Activated T-cell treated with anti-CD3 and anti-CD28 coated beads, Interleukin-2, amount 50 U/mL, for 24 hours (primary cell): ENCODE measurements around the gene CDH4.

Experiments
- DNase-seq: peaks from one replicate; pipeline ENCODE4 v3.0.0-alpha.2; 2020
- H3K27ac Mint-ChIP-seq: 2 replicates; pipeline ENCODE4 v1.8.0; 2020; ENCODE audit warnings: mild to moderate bottlenecking, mixed read lengths
- H3K27me3 Mint-ChIP-seq: 2 replicates; pipeline ENCODE4 v1.8.0; 2020; ENCODE audit warnings: mixed read lengths
- H3K36me3 Mint-ChIP-seq: 2 replicates; pipeline ENCODE4 v1.8.0; 2020; ENCODE audit warnings: low read depth, mixed read lengths
- H3K4me1 Mint-ChIP-seq: 2 replicates; pipeline ENCODE4 v1.8.0; 2020; ENCODE audit warnings: low read depth, mixed read lengths
- H3K4me3 Mint-ChIP-seq: 2 replicates; pipeline ENCODE4 v1.8.0; 2020; ENCODE audit warnings: mild to moderate bottlenecking, moderate library complexity, mixed read lengths
- H3K9me3 Mint-ChIP-seq: 2 replicates; pipeline ENCODE4 v1.8.0; 2020; ENCODE audit warnings: mixed read lengths

CDH4 gene

DNA sequence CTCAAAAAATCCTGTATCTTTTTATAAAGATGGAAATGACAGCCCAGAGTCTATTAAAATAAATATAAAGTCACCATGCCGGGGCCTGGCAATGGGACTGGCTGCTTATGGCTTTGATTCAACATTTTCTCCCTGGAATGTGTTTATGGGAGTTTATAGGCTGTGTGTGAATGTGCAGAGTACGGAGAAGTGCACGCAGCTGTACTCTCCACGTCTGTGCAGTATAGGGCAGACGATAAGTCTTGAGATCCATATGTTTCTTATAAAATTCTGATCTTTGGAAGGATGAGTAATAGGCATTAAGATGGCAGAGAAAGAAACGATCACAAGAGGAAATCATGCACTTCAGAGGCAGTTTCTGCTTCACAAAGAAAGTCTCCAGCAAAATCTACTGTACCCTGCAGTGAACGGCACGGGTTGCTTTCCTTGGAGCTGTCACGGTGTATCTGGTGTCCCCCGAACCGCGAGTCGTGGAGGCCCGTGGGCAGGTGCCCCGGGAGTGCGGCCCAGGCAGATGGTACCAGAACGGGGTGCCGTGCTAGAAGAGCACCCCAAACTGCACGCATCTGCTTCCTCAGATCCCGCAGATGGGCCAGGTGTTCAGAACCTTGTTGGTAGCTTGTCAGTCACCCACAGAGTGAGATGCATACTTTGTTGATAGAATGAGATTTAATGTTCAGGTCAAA, 431.1 kb downstream of the CDH4 start:
- Mint-ChIP-seq H3K36me3 (no peaks in the 10 kb centered on the region), H3K27ac (no peak overlapping the region), H3K9me3 (no peaks in the 10 kb centered on the region), H3K27me3 (no peaks in the 10 kb centered on the region), H3K4me1 (no peaks in the 10 kb centered on the region), H3K4me3 (no peak overlapping the region)
- no peak for DNase-seq

DNA sequence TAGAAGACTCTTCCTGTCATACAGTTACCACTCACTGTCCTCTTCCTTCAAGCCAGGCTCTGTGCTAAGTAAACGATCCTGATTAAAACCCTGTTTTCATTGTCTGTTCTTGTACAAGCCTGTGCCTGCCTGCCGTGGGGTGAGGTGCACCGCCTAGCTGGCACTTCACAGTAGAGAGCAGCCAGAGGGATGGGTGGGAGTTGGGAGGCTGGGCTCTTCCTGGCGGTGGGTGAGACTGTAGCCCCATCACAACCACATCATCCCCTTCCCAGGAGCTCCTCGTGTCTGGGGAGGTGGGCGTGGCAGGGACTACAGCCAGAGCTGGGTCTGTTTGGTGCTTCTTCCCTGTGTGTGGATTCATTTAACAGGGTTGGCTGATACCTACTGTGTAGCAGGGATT, 431.7 kb downstream of the CDH4 start:
- no peak for DNase-seq
- H3K4me3 Mint-ChIP-seq, result no peak overlapping the region
- H3K9me3 Mint-ChIP-seq, result no peaks in the 10 kb centered on the region
- no peaks in the 10 kb centered on the region for H3K36me3 Mint-ChIP-seq
- H3K27me3 Mint-ChIP-seq, result no peaks in the 10 kb centered on the region
- no peak overlapping the region for H3K27ac Mint-ChIP-seq
- H3K4me1 Mint-ChIP-seq, result no peaks in the 10 kb centered on the region

DNA sequence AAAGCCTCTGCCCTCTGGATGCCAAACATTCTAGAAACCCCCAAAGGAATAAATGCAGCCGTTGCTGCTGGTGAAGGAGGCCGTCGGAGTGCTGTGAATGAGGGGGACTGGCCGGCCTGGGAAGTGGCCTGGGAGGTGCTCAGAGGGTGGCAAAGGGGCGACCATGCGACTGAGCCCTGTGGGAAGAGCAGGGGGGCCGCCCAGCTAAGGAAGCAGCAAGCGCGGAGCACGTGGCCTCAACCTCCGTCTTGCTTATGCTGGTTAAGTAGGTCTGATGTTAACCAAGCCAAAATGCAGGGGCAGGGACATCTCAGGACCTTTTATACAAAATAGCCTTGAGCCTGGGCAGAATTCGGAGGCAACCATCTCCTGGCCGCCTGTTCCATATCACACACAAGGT, 432.1 kb downstream of the CDH4 start:
- Mint-ChIP-seq H3K4me3 (no peak overlapping the region), H3K27me3 (no peaks in the 10 kb centered on the region), H3K36me3 (no peaks in the 10 kb centered on the region), H3K9me3 (no peaks in the 10 kb centered on the region), H3K4me1 (no peaks in the 10 kb centered on the region), H3K27ac (no peak overlapping the region)
- DNase-seq, result no peak

DNA sequence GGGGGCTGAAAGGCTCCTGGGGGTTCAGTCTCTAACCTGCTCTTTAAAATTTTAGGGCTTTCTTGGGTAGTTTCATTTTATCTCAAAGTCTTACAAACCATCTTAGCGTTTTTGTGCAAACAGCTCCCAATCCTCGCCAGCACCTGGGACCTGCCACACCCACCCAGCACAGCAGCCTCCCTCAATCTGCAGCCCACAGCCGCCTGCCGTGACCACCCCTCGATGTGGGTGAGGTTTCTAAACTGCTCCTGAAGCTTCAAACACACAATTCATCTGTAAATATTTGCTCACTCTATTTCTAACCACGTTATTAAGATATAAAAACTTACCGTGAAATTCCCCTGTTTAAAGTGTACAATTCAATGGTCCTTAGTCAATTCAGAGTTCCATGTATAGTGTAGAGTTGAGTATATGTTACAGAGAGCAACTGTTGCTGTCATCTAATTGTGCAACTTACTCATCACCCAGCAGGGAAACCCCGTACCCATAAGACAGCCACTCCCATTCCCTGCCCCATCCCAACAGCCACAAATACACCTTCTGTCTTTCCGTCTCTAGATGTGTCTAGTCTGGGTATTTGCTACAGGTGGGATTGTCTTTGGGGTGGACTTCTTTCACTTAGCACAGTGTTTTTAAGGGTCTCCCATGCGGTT, 432.6 kb downstream of the CDH4 start:
- no peak for DNase-seq
- no peaks in the 10 kb centered on the region for H3K4me1 Mint-ChIP-seq
- H3K4me3 Mint-ChIP-seq, result no peak overlapping the region
- no peaks in the 10 kb centered on the region for H3K9me3 Mint-ChIP-seq
- no peaks in the 10 kb centered on the region for H3K27me3 Mint-ChIP-seq
- H3K36me3 Mint-ChIP-seq, result no peaks in the 10 kb centered on the region
- H3K27ac Mint-ChIP-seq, result no peak overlapping the region

DNA sequence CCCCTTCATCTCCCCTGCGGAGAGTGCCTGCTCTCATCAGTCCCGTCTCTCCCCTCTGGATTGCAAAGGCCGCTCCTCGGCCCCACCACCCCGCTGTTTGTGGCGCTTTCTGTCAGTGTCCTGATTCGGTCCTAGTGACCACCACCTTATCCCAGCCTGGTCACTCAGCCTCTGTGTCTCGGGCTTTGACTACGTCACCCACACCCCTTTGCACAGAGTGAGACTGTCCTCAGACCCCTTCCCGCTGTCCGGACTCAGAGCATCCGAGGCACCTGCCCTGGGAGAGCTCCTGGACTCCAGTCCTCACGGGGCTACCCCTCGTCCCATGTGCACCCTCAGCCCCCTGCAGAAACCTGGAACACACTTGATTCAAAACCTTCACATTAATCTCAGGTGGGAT, 433.4 kb downstream of the CDH4 start:
- no peak overlapping the region for H3K27ac Mint-ChIP-seq
- H3K4me1 Mint-ChIP-seq, result no peaks in the 10 kb centered on the region

DNA sequence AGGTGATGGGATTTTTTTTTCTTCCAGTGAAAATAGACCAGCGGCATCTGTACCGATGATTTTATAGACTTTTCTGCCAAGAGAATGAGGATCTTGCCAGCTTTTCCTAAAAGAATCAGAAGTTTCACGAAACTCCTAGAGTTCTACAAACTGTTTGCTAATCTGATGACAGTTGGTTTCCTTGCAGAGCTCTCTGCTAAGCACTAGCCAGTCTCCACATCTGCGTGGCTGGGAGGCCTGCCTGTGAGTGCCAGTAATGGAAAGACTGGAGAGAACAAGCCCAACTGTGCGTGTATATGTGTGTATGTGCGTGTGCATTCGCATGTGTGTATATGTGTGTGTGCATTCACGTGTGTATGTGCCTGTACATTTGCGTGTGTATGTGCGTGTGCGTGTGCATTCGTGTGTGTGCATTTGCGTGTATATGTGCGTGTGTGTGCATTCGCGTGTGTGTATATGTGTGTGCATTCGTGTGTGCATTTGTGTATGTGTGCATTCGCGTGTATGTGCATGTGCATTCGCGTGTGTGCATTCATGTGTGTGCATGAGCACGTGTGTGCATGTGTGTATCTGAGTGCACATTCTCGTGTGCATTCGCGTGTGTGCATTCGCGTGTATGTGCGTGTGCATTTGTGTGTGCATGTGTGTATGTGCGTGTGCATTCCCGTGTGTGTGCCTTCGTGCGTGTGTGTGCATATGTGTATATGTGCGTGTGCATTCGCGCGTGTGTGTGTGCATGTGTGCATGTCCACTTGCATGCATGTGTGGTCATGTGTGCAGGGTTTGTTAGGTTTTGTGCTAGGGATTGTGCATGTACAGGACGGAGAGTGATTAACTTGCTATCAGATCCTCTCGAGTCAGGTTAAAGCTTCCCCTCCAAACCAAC, 434.2 kb downstream of the CDH4 start:
- no peak for DNase-seq
- Mint-ChIP-seq H3K27me3 (no peaks in the 10 kb centered on the region), H3K27ac (no peak overlapping the region), H3K4me3 (no peak overlapping the region), H3K9me3 (no peaks in the 10 kb centered on the region), H3K36me3 (no peaks in the 10 kb centered on the region), H3K4me1 (no peaks in the 10 kb centered on the region)

More for the DNA sequence above, 433.4 kb downstream of the CDH4 start:
- Mint-ChIP-seq H3K27me3 (no peaks in the 10 kb centered on the region), H3K9me3 (no peaks in the 10 kb centered on the region), H3K4me3 (no peak overlapping the region), H3K36me3 (no peaks in the 10 kb centered on the region)
- DNase-seq, result no peak

DNA sequence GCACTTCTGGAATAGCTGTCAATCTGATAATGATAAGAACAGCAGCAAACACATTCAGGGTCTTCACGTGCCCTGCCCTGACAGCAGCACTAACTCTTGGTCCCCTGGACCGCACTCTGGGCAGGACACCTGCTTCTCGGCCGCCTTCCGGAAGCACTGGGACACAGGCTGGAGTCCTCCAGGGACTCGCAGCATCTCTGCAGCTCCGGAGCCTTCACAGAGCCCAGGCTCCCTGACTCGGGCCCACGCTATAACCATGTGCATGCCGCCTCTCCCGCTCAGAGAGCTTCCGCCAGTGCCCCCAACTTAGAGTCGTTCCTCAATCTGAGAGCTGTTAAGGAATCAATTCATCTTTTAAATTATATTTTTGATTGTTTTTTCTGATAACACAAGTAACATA, 436.4 kb downstream of the CDH4 start:
- no peak overlapping the region for H3K4me3 Mint-ChIP-seq
- no peaks in the 10 kb centered on the region for H3K27me3 Mint-ChIP-seq
- no peaks in the 10 kb centered on the region for H3K9me3 Mint-ChIP-seq

DNA sequence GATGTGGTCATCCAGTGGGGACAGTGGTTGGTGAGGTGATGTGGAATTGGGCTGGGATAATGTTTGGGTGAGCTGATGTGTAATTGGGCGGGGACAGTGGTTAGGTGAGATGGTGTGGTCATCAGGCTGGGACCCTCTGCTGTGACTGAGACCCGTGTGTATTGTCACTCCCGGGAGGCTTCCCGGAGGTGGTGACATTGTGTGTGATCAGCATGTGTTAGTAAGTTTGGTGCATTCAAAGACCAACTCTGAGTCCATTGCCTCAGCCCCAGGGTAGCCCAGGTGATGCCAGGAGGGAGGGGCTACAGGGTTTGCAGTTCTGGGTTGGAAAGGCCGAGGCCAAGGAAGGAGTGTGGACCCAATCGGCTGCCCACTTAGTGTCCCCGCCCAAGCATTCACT, 438.1 kb downstream of the CDH4 start:
- no peaks in the 10 kb centered on the region for H3K27me3 Mint-ChIP-seq
- H3K4me3 Mint-ChIP-seq, result no peak overlapping the region
- H3K9me3 Mint-ChIP-seq, result no peaks in the 10 kb centered on the region
- H3K36me3 Mint-ChIP-seq, result no peaks in the 10 kb centered on the region
- DNase-seq, result no peak
- H3K27ac Mint-ChIP-seq, result no peak overlapping the region
- no peaks in the 10 kb centered on the region for H3K4me1 Mint-ChIP-seq

More for the DNA sequence above, 436.4 kb downstream of the CDH4 start:
- no peaks in the 10 kb centered on the region for H3K36me3 Mint-ChIP-seq
- no peaks in the 10 kb centered on the region for H3K4me1 Mint-ChIP-seq
- no peak for DNase-seq
- H3K27ac Mint-ChIP-seq, result no peak overlapping the region

DNA sequence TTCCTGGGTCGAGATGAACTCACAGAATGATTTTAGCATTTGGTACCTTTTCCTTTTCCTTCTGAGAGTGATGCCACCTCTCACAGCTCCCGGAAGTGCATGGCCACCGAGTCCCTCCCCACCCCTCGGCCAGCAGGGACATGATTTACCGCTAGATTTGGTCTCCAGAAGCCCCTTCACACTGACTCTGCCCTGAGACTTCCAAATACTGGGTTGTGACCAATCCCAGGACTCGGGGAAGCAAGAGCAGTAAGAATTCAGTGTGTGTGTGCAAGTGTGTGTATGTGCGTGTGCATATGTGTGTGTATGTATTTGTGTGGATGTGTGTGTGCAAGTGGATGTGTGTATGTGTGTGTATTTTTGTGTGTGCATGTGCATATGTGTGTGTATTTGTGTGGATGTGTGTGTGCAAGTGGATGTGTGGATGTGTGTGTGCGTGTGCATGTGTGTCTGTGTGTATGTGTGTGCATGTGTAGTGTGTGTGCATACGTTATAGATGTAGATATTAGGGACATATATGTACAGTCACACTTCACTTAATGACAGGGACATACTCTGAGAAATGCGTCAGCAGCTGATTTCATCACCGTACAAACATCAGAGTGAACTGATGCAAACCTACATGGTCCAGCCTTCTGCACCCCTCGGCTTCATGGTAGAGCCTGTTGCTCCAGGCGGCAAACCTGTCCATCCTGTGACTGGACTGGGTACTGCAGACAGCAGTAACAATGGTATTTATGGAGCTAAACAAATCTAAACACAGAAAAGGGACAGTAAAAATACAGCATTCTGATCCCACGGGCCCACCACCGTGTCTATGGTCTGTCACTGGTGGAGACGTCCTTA, 439.2 kb downstream of the CDH4 start:
- Mint-ChIP-seq H3K36me3 (no peaks in the 10 kb centered on the region), H3K27ac (no peak overlapping the region), H3K4me1 (no peaks in the 10 kb centered on the region), H3K27me3 (no peaks in the 10 kb centered on the region), H3K9me3 (no peaks in the 10 kb centered on the region), H3K4me3 (no peak overlapping the region)
- DNase-seq, result no peak

DNA sequence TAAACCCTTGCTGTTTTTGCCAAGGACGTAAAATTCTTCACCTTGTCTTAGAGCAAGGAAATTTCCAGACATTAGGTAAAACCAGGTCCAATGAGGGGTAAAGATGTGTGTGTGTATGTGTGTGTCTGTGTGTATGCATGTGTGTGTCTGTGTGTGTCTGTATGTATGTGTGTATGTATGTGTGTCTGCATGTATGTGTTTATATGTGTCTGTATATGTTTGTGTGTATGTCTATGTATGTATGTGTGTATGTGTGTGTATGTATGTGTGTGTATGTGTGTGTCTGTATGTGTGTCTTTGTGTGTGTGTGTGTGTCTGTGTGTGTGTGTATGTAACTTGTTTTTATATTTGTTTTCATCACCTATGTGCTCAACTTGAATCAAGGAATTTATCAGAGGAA, 439.9 kb downstream of the CDH4 start:
- no peaks in the 10 kb centered on the region for H3K27me3 Mint-ChIP-seq
- H3K9me3 Mint-ChIP-seq, result no peaks in the 10 kb centered on the region
- DNase-seq, result no peak
- H3K36me3 Mint-ChIP-seq, result no peaks in the 10 kb centered on the region
- H3K4me3 Mint-ChIP-seq, result no peak overlapping the region
- H3K4me1 Mint-ChIP-seq, result no peaks in the 10 kb centered on the region
- H3K27ac Mint-ChIP-seq, result no peak overlapping the region

DNA sequence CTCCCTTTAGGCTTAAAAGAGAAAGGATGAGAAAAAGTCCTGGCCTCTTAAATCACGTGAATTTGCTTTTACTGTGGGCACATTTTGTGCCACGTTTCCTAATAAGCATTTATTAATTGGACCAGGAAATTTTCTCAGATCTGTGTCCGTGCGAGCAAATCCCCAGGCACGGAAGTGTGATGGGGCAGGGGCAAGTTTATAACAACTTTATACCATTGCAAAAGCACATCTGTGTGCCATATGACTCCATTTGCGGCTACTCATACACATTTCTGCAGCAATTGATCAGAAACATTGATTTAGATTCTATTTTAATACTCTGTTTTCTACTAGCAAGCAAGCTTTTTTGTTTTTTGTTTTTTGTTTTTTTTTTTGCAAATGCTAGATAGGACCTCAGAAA, 440.4 kb downstream of the CDH4 start:
- Mint-ChIP-seq H3K9me3 (no peaks in the 10 kb centered on the region), H3K27ac (no peak overlapping the region), H3K36me3 (no peaks in the 10 kb centered on the region), H3K4me1 (no peaks in the 10 kb centered on the region), H3K27me3 (no peaks in the 10 kb centered on the region), H3K4me3 (no peak overlapping the region)
- no peak for DNase-seq

DNA sequence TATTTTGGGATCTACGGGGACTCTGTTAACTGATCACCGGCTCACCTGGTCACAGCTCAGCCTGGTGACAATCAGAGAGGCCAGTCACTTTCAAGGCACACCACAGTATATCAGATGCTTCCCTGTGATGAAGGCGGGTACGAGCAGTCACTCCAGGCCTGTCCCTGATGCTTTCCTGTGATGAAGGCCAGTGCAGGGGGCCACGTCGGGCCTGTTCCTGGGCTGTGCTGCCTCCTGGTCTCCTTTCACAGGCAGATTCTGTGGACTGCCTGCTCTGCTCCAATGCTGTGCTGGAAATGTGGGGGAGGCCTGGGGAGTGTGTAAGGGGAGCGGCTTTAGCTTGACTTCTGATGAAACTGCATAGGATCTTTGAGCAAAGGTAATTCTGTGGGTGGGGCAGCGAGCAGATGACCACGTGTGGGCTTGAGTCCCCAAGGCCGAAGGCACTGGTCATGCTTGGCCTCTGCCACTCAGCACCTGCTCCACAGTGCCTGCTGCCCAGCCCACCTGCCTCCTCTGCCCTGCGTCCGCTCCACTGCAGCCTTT, 441.1 kb downstream of the CDH4 start:
- Mint-ChIP-seq H3K27ac (no peak overlapping the region), H3K4me3 (no peak overlapping the region), H3K36me3 (no peaks in the 10 kb centered on the region), H3K4me1 (no peaks in the 10 kb centered on the region), H3K27me3 (no peaks in the 10 kb centered on the region), H3K9me3 (no peaks in the 10 kb centered on the region)
- no peak for DNase-seq

DNA sequence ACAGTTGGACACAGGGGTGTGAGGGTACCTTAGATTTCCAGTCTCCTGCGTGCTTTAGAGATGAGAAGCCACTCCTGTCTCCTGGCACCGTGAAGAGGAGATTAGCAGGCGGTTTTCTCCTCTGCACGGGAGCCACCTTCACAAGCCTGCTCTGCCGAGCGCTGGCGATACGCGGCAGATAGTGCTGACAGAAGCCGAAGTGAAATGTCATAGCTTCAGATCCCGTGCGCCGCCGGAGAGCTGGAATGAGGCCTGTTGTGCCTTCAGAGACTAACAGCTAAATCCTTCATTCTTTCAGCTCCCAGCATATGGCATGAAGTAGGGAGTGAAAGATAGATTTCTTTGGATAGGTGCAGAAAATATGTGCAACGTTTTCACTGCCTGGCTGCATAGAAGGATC, 442.6 kb downstream of the CDH4 start:
- no peak overlapping the region for H3K27ac Mint-ChIP-seq
- DNase-seq, result no peak
- H3K27me3 Mint-ChIP-seq, result no peaks in the 10 kb centered on the region
- H3K36me3 Mint-ChIP-seq, result no peaks in the 10 kb centered on the region
- no peaks in the 10 kb centered on the region for H3K4me1 Mint-ChIP-seq
- H3K4me3 Mint-ChIP-seq, result no peak overlapping the region
- no peaks in the 10 kb centered on the region for H3K9me3 Mint-ChIP-seq

DNA sequence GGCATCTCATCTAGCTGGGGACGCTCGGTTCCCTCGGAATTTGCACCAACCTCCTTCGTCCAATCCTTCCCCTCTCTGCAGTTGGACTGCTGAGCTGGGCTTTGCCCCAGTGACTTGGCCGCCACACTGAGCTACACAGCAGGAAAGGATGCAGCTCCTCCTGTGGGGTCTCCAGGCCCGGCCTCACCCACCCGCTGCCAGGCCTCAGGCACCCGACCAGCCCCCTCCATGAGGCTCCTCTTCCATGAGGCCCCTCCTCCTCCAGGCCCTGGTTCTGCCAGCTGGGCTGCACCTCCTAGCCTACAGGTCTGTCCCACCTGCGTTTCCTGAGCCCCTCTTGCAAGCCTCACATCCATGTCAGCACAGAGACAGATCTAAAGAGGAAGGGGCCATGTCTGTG, 443.7 kb downstream of the CDH4 start:
- no peak overlapping the region for H3K4me3 Mint-ChIP-seq
- H3K36me3 Mint-ChIP-seq, result no peaks in the 10 kb centered on the region
- no peaks in the 10 kb centered on the region for H3K9me3 Mint-ChIP-seq
- DNase-seq, result no peak
- H3K27ac Mint-ChIP-seq, result no peak overlapping the region
- H3K4me1 Mint-ChIP-seq, result no peaks in the 10 kb centered on the region
- H3K27me3 Mint-ChIP-seq, result no peaks in the 10 kb centered on the region
